Mammary epithelial cell (primary cell): ENCODE measurements around the gene PPIAL4G.

ENCODE experiments used
- EZH2 ChIP-seq: IDR thresholded peaks from 2 replicates; pipeline ENCODE4 v1.6.1; 2012; ENCODE audit warnings: low read length, inconsistent platforms, borderline replicate concordance
- TF ChIP-seq, protein P1 (sequence below), 2 donors: IDR thresholded peaks in 1 of 2; conservative IDR thresholded peaks in 1 of 2; 2 replicates each; pipeline ENCODE4 v1.5.1; 2011 to 2012; ENCODE audit warnings: inconsistent platforms in 2 of 2, low read length in 2 of 2, mild to moderate bottlenecking in 2 of 2, control low read depth in 1 of 2, low read depth in 1 of 2; ENCODE audit not compliant: insufficient read depth in 1 of 2; ENCODE audit errors: extremely low read depth in 1 of 2

DNA sequence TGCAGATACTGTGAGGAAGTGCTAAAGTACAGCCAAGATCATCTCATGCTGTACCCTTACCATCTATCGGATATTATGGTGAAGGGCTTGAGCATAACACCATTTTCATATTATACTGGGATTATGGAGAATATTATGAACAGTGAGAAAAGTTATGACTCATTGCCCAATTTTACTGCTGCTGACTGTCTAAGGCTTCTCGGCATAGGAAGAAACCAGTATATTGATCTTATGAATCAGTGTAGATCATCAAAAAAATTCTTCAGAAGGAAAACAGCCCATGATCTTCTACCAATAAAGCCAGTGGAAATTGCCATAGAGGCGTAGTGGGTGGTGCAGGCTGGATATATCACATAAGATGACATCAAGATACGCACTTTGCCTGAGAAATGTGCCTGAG lies 47.7 kb downstream of the PPIAL4G start:
- TF ChIP-seq, protein P1, sequence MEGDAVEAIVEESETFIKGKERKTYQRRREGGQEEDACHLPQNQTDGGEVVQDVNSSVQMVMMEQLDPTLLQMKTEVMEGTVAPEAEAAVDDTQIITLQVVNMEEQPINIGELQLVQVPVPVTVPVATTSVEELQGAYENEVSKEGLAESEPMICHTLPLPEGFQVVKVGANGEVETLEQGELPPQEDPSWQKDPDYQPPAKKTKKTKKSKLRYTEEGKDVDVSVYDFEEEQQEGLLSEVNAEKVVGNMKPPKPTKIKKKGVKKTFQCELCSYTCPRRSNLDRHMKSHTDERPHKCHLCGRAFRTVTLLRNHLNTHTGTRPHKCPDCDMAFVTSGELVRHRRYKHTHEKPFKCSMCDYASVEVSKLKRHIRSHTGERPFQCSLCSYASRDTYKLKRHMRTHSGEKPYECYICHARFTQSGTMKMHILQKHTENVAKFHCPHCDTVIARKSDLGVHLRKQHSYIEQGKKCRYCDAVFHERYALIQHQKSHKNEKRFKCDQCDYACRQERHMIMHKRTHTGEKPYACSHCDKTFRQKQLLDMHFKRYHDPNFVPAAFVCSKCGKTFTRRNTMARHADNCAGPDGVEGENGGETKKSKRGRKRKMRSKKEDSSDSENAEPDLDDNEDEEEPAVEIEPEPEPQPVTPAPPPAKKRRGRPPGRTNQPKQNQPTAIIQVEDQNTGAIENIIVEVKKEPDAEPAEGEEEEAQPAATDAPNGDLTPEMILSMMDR (conservative IDR thresholded peaks at IDR 0.05 in 1 of 2, IDR thresholded peaks at IDR 0.05 in 1 of 2; ENCODE audit: extremely low read depth in 1 of 2, insufficient read depth in 1 of 2, low read depth in 1 of 2, low read length in 2 of 2): no peak
- TF ChIP-seq EZH2: no peak
